Measurements from ENCODE around the gene EXOC3.
"Not testable (repeated sequence)": the region's sequence is repeated elsewhere in the genome, so short reads cannot be mapped to it uniquely, and the experiment has no call there.

Gene EXOC3

DNA sequence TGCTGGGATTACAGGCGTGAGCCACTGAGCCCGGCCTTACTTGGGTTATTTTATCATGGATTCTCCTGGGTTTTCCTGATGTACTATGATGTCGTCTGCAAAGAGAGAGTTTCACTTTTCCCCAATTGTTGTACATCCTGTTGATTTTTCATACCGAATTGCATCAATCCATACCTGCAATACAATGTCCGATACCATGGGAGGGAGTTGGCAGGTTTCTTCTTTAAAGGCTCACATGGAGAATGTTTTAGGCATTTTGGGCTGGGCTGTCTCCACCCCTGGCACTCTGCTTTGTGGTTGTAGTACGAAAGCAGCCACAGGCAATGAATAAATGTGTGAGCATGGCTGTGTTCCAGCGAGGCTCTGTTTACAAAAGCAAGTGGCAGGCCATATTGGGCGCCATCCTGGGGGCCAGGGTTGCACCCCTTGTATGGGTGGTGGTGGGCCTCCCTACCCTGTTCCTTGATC is 35.1 kb upstream of the EXOC3 start:
- DNase-seq = no peak

DNA sequence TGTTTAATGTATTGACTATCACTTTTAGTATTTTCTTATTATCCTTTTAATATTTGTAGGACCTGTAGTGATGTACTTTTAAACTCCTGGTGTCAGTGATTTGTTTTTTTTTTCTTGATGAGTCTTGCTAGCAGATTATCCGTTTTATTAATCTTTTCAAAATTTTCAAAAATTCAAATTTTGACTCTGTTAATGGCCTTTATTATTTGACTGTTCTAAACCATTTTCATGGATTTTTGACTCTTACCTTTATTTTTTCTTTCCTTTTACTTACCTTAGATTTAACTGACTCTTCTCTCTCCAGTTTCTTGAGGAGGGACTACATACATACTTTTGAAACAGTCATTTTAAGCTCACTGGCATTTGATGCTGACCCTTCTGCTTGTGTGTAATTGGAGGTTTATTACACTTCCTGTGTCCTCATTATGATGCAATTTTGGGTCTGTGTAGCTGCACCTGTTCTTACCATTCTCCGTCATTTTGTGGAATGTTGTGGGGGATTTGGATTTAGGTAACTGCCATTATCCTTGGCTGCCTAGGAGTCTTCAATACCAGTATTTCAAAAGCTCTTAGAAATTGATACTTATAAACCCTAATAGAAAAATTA is 32.0 kb upstream of the EXOC3 start:
- no peak for DNase-seq

- no peak for DNase-seq
Measured at GRCh38 chr5:411728-412127, 31.2 kb upstream of the EXOC3 start.

DNA sequence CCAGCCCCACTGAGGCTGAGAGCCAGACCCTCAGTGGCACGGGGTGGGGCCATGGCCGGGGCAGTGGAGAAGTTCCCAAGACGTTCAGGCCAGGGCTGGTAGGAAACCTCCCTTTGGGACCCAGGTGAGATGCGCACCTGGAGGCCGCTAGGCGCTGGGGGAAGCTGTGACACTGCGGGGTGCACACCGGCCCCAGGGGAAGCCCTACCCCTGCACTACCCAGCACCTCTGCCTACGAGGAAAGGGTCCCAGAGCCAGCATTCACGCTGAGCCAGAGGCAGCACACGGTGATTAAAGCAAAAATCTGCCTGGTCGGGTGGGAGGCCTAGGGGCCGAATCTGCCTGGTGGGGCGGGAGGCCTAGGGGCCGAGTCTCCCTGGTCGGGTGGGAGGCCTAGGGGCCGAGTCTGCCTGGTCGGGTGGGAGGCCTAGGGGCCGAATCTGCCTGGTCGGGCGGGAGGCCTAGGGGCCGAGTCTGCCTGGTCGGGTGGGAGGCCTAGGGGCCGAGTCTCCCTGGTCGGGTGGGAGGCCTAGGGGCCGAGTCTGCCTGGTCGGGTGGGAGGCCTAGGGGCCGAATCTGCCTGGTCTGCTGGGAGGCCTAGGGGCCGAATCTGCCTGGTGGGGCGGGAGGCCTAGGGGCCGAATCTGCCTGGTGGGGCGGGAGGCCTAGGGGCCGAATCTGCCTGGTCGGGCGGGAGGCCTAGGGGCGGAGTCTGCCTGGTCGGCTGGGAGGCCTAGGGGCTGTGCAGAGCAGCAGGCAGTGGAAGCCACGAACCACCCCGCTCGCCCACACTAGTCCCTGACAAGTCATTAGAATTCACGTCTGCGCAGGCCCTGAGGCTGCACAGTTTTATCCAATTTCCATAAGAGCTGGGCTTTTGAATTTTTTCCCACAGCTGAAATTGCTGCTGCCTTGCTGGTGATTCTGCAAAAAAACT is 27.7 kb upstream of the EXOC3 start:
- not testable (repeated sequence) for DNase-seq

GRCh38 chr5:415928-416635 is 26.9 kb upstream of the EXOC3 start:
- DNase-seq = no peak

DNA sequence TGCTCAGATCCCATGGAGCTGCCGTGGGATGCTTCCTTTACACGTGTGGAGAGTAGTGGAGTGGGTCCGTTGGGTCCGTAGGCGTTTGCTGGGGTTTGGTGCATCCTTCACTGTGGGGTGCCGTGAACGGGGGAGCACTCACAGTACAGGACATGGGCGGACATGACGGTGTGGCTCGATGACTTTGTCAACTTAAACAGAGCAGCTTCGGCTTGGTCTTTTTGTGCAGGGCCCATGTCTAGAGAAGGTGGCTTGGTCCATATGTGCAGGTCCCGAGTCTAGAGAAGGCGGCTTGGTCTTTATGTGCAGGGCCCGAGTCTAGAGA is 26.4 kb upstream of the EXOC3 start:
- no peak for DNase-seq

DNA sequence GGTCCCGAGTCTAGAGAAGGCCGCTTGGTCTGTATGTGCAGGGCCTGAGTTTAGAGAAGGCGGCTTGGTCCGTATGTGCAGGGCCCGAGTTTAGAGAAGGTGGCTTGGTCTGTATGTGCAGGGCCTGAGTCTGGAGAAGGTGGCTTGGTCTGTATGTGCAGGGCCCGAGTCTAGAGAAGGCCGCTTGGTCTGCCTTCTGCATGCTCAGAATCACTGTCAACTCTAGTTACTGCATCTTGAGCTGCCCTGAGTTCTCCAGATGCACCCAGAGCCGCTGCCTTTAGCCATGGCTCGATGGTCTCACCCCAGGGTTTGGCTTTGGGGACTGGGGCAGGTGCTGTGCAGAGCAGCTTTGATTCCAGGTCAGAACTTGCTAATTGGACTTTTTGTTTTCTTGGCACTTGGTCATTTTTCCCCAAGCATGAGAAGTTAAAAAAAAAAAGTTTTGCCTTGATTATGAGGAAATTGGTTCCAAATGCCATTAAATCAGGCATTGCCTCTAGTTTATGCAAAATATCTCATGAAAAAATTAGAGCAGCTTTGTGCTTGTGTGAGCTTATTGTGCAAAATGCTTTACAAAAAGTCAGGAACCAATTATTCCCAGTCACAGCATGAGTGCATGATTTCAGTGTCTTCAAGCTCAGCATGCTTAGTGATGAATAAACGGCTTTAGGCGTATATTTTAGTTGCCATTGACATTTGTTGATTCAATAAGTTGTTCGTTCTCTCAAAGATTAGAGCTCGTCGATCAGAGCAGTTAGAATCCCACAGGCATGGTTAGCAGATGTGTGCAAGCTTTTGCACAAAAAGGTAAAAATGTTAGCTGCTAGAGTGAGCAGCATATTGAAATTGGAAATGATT is 25.4 kb upstream of the EXOC3 start:
- DNase-seq = no peak

DNA sequence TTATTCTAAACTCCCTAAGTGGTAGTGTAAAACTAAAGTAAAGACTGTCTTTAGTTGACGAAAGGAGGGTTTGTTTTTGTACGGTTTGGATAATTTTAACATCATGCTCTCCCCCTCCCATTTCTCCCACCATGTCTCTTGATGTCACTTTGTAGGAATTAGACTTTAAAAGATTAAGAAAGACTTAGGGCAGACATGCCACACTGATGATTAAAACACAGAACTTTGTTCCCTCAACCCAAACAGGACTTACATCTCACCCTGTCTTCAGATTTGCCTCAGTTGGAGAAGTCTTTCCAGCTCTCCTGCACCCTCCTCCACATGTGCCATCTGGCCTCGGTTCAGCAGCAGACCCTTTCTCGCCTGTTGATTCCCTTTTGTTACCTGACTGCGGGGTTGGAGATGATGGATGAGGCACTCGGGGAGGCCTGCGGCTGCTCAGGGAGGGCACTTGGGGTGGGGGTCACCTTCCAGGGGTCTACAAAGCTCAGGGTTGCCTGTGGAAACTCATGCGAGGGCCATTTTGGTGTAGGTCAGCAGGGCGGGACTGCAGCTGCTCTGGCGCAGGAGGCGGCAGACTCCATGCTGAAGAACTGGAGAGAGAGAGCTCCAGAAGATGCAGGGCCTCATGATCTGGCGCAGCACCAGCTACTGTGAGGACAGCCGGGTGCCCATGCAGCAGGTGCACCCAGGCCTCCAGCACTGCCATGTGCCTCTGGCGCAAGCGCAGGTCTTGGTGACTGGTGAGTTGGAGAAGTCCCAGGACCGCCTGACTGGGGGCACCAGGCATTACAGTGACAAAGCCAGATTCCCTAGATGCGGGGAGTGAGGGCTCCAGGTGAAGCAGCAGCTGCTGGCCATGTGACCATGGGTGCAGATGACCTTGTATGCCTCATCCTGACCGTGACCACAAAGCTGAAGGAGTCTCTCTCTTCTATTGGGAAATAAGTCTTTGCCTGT is 24.5 kb upstream of the EXOC3 start:
- DNase-seq = no peak

- no peak for DNase-seq
Measured at GRCh38 chr5:419970-420369, 23.0 kb upstream of the EXOC3 start.

DNA sequence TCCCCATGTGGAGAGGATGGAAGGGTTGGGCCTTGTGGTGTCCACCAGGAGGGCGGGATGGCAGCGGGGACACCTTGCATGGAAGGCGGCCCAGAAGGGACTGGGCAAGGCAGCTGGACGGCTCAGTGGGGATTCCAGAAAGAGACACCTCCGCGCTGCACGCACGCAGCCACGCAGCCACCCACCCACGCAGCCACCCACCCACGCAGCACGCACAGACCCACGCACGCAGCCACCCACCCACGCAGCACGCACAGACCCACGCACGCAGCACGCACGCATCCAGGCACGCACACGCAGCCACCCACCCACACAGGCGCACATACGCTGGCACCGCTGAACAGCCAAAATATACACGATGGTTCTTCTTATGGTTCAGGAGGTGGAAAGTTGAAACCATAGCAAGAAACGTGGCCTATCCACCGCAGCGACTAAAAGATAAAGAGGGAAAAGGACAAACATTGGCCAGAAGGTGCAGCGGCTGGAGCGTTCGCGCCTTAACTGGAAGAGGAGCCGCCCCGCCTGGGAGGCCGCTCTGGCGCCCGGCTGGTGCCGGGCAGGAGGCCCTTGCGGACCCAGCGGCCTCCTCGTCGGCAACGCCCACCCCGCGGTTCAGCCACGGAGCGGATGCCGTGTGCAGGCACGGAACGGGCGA is 22.2 kb upstream of the EXOC3 start:
- no peak for DNase-seq

- DNase-seq = no peak
Measured at GRCh38 chr5:421287-421880, 21.6 kb upstream of the EXOC3 start.

DNA sequence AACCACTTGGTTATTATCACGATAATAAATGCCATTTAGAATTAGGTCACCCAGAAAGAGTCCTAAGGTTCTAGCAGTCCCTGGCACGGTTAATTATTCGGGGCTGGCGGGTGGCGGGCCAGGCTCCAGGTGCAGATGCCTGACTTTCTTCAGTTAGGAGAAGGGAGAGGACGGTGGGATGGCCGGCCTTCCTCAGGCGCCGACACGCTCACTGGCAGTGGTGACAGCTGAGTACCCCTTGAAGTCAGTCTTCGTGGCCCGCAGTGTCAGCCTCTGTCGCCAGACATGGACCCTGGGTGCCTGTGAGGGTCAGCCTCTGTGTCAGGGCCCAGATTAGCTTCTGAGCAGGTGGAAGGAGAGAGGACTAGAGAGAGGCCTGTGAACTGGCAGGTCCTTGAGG is 21.1 kb upstream of the EXOC3 start:
- no peak for DNase-seq

GRCh38 chr5:422323-423232 is 20.4 kb upstream of the EXOC3 start:
- DNase-seq = no peak

- no peak for DNase-seq
Measured at GRCh38 chr5:423233-423565, 19.8 kb upstream of the EXOC3 start.

- no peak for DNase-seq
Measured at GRCh38 chr5:423626-424261, 19.2 kb upstream of the EXOC3 start.

GRCh38 chr5:424301-425110 is 18.5 kb upstream of the EXOC3 start:
- DNase-seq = no peak

- no peak for DNase-seq
Measured at GRCh38 chr5:425714-426113, 17.3 kb upstream of the EXOC3 start.

DNA sequence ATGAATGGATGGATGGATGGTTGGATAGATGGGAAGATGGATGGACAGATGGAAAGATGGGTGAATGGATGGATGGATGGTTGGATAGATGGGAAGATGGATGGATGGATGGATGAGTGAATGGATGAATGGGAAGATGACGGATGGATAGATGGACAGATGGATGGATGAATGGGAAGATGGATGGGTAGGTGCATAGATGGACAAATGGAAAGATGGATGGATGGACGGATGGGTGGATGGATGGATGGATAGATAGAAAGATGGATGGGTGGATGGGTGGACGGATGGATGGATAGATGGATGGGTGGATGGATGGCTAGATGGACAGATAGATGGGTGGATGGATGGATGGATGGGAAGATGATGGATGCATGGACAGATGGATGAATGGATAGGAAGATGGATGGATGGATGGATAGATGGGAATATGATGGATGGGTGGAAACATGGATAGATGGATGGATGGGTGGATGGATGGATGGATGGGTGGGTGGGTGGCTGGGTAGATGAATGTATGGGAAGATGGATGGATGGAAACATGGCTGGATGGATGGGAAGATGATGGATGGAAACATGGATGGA is 16.5 kb upstream of the EXOC3 start:
- DNase-seq = no peak

Measured in activated effector memory CD4-positive, alpha-beta T cell treated with Interleukin-2 at 50 U/mL for 16 hours (primary cell).